Skin epidermis (tissue), 12 donors: ENCODE results near the gene NPLOC4.

Experiments used
- H3K27ac ChIP-seq, 21 experiments: fragments of 200-600 bp; sonication (generic) in 11 of 21; one replicate each; pipeline ENCODE4 v1.5.0; 2020; ENCODE audit warnings: mild to moderate bottlenecking in 3 of 21, inconsistent platforms in 2 of 21, moderate library complexity in 2 of 21
- H3K4me3 ChIP-seq, 7 experiments: fragments of 200-600 bp; sonication (generic) in 2 of 7; one replicate each; pipeline ENCODE4 v1.5.0; 2020; ENCODE audit warnings: inconsistent platforms in 2 of 7, mild to moderate bottlenecking in 2 of 7, moderate library complexity in 1 of 7

NPLOC4 gene

DNA sequence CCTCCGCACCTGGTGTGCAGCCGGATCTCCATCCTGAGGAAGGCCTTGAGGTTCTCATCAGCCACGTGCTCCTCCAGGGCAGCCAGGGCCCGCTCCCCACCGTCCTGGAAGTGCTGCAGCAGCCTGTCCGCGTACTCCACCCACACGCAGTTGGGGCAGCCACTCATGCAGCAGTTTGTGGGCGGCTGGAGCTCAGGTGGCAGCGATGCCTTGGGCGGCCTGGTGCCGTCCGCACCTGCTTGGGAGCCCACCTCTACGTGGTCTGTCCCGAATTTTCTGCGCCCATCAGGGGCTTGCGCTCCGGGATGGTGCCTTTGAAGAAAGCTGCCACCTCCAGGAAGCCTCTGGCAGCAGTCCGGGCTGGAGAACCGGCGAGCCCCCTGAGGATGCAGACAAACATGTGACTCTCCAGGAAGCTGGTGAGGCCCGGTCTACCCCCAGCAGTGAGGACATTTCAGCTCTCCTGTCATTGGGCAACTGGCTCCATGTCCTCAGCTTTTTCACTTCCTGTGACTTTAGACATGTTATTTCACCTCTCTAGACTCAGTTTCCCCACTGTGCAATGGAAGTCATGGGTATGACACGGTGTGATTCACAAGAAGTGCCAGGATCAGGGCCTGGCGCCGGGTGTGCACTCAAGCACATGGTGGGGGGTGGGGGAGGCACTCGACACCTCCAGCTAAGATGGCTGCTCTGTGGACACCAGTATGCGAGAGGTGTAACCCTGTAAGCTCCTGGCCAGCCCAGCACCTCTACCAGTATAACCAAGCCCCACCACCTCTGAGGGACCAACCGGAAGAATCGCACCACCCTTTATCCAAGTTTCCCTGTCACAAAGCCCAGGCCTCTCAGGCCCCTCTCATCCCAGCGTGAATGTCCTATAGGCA lies 28.5 kb upstream of the NPLOC4 start:
- H3K4me3 ChIP-seq, result peak overlapping the region; percentile 70 to 99 (median 95)

DNA sequence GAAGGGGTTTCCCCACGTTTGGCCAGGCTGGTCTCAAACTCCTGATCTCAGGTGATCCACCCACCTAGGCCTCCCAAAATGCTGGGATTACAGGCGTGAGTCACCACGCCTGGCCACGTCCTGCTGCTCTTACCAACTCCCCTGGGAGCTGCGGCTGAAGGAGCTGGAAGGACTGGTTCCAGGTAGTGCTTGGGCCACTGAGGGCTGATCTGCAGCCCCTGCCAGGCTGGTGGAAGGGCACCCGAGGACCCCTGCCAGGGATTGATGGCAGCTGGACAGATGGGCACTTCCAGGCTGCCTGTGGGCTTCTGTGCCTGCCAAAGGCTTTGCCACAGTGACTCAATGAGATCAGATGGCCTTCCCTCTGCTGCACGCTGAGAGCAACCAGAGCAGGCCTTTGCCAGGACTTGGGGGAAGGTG lies 27.1 kb upstream of the NPLOC4 start:
- no peak overlapping the region for H3K4me3 ChIP-seq
- H3K27ac ChIP-seq, result peak overlapping the region in 4 of 21 experiments; percentile 2 to 58 (median 8)

More for the DNA sequence above, 28.5 kb upstream of the NPLOC4 start:
- peak overlapping the region in 20 of 21 experiments; percentile 89 to 99 (median 94) for H3K27ac ChIP-seq

DNA sequence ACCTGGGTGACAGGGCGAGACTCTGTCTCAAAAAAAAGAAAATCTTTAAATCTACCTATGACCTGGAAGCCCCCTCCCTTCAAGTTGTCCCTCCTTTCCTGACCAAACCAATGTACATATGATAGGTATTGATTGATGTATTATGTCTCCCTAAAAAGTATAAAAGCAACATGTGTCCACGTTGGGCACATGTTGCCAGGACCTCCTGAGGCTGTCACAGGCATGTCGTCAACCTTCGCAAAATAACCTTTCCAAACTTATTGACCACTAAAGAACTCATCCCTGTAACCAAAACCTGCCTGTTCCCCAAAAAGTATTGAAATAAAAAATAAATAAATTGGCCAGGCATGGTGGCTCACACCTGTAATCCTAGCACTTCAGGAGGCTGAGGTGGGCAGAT lies 25.1 kb upstream of the NPLOC4 start:
- Histone ChIP-seq H3K27ac (peak overlapping the region in 2 of 21 experiments; percentile 5 to 58), H3K4me3 (no peak overlapping the region)

DNA sequence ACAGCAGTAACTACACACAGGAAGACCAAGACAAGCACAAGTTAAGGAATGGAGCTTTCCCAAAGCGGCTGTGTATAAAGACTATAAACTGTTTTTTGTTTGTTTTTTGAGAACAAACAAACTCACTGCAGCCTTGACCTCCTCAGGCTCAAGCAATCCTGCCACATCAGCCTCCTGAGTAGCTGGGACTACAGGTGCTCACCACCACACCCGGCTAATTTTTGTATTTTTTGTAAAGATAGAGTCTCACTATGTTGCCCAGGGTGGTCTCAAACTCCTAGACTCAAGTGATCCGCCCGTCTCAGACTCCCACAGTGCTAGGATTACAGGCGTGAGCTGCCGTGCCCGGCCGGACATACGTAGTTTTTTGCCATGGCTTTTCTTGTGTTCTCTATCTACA lies 23.5 kb upstream of the NPLOC4 start:
- no peak overlapping the region for H3K4me3 ChIP-seq
- peak overlapping the region in 7 of 21 experiments; percentile 3 to 76 (median 42) for H3K27ac ChIP-seq

DNA sequence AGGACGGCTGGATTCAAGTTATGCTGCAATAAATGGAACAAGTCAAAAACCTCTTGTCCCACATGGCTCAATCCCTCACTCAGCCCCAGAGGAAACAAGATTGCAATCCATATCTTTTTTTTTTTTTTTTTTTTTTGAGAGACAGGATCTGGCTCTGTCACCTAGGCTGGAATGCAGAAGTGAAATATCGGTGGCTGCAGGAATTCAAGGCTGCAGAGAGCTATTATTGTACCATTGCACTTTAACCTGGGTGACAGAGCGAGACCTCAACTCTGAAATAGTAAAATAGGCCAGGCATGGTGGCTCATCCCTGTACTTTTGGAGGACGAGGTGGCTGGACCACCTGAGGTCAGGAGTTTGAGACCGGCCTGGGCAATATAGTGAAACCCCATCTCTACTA lies 22.1 kb upstream of the NPLOC4 start:
- H3K27ac ChIP-seq, result peak overlapping the region in 2 of 21 experiments; percentile 18 to 44
- H3K4me3 ChIP-seq, result peak overlapping the region in 1 of 7 experiments; percentile 7

DNA sequence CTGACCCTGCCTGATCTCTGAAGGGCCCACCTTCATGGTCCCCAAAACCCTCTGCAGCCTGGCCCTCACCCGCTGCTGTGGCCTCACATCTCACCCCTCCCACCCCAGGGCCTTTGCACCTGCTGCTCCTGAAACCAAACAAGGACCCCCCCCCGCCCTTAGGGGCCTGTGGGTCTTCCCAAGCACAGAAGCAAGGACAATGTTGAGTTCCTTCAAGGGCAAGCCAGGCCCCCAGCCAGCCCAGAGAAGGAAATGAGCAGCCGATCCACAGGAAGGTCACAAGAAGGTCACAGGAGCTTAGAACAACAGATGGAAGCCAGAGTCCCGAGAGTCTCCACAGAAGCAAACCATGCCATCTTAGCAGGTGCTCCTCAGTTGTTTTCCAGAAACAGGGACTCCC lies 19.9 kb upstream of the NPLOC4 start:
- Histone ChIP-seq H3K4me3 (no peak overlapping the region), H3K27ac (no peak overlapping the region)

DNA sequence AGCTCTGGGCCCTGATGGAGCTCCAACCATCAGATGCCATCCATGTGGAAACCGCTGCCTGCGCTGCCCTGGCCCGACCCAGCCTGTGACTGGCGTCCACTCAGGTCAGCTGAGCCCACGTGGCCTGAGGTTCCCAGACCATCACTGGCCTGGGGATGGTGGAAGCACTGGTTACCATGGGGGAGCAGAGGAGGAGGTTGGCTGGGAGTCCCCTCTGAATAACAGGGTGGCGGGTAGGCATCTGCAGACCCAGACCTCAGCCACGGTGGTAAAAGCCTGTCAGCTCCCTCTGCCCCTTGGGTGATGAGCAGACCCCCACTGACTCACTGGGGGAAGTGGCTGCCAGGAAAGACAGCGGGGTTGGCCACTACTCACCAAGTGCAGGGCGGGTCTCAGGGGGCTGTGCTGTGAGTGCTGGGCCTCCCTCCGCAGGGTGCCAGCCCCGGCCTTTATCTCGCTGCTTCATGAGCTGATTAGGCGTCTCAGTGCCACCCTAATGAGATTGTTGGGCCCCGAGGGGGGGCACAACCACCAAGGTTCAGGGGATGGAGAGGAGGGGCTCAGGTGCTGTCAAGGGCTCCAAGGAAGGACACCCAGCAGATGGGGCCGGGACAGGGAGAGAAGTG lies 19.3 kb upstream of the NPLOC4 start, which contains the start of gene PDE6G:
Gene PDE6G, minus strand, starts transcription at position 425 of the 626 bp plus-strand sequence. CDS start 3,237 bp downstream, outside the sequence.
- no peak within 1 kb of the TSS for H3K27ac ChIP-seq
- no peak within 1 kb of the TSS for H3K4me3 ChIP-seq

DNA sequence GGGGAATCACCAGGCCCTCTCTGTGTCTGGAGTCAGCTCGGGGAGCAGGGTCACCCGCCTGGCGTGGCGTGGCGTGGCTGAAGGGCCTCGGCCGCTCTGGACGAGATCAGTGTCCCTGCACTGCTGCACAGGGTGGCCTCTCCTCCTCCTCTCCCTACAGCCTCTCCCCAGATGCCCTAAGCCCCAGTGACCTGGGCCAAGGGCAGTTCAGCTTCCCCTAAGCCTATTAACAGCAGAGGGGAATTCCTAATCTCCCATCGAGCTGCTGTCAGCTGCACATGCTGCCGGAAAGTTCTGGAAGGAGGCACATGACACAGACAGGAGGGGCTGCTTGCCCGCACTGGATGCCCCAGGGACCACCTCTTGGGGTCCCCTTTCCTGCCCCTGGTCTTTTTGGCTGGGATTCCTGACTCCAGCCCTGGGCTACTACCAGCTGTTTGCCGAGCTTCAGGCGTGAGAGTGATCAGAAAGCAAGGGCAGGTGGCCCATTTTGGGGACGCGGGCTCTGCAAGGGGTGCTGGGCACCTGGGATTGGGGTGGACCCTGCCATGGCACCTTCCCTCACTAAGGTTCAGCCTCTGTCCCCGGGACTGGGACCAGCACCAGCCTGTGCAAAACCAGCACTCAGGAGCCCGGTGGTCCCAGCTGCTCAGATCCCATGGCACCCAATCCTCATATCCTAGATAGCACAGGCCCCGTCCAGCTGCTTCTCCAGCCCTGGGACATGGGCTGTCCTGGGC lies 18.6 kb upstream of the NPLOC4 start:
- H3K27ac ChIP-seq, result no peak overlapping the region
- H3K4me3 ChIP-seq, result no peak overlapping the region

DNA sequence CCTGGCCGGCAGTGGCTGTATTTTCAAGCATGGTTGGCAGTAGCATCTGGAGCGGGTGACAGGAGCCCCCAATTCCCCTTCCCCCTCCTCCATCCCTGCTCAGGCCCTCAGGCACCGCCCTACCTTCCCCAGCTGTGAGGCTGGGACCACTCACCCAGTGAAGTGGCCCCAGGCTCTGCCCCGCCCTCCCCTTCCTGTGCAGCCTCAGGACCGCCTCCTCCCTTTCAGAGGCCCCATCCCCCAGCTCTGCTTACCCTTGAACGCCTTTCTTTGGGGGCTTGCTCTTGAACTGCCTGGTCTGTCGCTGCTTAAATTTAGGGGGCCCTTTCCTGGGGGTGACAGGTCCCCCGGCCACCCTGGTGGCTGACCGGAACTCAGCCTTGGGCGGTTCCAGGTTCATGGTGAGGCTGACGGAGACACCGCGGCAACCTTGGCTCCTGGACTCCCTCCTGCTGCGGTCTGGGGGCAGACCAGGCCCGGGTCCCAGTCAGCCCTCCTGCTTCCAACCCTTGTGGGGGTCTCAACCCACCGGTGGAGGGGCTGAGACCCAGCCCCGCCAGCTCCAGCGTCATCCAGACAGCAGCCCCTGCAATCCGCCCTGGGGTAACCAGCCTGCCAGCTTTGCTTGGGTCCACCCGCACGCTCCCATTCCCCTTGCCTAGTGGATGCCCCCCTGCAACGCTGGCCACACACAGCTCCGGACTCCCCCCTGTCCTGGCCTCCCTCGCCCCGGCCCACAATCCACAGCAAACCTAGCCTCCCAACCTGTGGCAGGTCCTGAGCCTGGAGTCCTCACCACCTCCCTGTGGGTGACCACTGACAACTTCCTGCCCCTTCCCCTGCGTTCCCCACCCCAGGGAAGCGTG lies 16.2 kb upstream of the NPLOC4 start:
- H3K4me3 ChIP-seq, result peak overlapping the region in 1 of 7 experiments; percentile 5
- H3K27ac ChIP-seq, result no peak overlapping the region

DNA sequence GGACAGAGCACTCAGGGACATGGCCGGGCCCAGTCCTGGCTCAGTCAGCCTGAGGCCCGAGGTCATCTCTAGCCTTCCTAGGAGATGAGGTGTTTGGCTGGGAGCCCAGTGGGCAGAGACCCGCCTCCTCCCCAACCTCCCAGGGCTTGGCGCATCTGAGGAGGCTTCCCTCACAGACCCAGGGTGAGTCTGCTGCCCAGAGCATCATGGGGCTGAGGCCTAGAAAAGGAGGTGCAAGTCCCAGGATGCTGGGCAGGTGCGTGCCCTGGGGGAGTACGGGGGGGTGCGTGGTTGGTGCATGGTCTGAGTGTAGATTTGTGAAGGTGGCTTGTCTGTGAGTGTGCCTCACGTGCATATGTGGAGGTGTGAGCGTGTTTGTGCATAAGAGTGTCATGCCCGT lies 14.8 kb upstream of the NPLOC4 start:
- Histone ChIP-seq H3K4me3 (no peak overlapping the region), H3K27ac (no peak overlapping the region)

DNA sequence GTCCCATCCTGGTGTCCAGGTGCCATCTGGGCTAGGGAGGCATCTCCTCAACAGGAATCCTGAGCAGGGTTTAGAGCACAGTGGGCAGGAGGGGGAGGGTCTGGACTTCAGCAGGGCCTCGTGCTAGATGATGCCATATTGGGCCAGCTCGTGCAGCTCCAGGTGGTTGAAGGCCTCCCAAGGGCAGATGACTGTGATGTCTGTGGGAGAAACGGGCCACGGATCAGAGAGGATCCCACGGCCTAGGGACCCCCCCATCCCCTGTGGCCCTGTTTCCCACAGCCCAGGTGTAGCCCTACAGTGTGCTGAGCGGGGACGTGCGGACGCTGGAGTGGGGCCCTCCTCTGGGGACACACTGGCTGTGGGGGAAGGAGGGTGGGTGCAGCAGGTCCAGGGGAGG lies 14.0 kb upstream of the NPLOC4 start:
- no peak overlapping the region for H3K27ac ChIP-seq

DNA sequence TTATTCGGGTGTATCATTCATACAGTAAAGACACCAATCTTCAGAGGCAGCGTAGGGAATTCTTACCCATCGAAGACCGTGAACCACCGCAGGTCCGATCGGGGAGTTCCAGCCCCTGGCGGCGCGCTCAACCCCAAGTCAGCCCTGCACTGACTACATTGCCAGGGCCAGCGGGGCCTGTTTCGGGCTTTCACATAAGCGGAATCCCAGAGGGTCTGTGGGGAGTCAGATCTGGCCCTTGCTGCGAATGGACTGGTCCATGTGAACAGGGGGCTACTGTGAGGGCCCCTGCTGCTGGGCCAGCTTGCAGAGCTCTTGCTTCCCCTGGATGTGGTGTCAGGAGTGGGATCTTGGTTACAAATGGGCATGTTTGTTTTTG lies 11.8 kb upstream of the NPLOC4 start:
- no peak overlapping the region for H3K4me3 ChIP-seq
- H3K27ac ChIP-seq, result no peak overlapping the region

More for the DNA sequence above, 14.0 kb upstream of the NPLOC4 start:
- H3K4me3 ChIP-seq, result no peak overlapping the region

DNA sequence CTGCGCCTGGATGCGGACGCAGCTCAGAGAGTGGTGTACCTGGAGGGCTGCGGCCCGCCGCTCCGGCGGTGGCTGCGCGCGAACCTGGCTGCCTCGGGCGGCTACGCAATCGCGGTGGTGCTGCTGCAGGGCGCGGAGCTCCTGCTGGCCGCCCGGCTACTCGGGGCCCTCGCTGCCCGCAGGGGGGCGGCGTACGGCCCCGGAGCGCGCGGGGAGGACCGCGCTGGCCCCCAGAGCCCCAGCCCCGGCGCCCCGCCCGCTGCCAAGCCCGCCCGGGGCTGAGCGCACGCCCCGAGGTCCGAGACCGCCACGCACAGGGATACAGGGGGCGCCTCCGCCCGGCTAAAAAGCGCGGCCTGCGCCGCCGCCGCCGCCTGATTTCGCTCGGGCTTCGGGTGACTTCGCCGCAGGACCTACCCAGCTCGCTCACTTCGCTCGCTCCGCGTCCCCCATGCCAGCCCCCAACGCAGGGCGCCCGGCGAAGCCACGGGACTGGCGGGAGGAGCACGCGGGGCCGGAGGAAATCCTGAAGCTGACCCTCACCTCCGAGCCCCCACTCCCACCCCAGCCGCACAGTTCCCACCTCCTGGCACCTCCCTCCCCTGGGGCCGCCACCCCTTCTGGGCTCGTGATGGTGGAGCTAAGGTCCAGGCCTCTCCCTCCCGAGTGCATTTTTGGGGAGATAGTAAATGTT lies 11.2 kb upstream of the NPLOC4 start:
- no peak overlapping the region for H3K4me3 ChIP-seq
- no peak overlapping the region for H3K27ac ChIP-seq

DNA sequence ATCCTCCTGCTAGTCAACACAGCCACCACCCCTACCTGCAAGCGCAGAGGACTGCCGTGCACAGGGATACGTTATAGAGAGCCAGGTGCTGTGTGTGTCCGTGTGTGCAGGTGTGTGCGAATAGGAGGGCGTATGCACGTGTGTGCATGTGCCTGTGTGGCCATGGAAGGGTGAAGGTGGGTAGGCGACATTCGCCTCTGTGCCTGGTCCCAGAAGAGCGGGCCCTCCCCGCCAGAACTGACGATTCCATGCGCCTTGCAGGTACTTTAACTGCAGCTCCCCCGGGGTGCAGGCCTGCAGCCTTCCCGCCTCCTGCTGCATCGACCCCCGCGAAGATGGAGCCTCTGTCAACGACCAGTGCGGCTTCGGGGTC lies 10.7 kb upstream of the NPLOC4 start:
- Histone ChIP-seq H3K27ac (no peak overlapping the region), H3K4me3 (no peak overlapping the region)

DNA sequence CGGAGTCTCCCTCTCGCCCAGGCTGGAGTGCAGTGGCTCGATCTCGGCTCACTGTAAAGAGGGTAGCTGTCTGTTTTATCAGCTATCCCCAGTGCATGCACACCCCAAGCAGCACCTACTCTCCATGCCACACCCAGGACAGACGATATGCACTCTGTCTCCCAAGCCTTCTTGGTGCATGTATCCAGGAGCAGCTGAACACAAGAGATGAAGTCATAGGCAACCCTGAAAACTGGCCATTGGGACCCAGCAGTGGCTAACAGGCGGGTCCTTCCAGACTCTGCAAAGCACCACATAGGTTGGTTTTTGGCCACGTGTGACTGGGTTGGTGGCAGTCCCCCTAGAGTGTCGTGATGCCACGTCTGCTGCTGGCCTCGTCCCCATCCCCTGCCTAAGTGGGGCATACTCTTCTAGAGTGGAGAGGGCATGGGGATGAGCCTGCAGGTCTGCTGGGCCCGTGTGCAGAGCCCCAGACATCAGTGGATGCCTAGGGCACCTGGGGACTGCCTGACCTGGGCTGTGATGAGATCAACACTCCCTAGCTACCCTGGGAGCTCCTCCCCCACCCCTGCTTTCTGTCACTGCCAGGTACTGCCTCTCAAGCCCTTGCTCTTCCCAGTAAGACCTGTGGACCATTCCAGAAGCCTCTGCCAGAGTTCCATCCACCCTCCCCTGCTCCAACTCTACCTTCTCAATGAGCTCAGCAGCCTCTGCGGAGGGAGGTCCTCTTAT lies 10.1 kb upstream of the NPLOC4 start:
- no peak overlapping the region for H3K4me3 ChIP-seq
- no peak overlapping the region for H3K27ac ChIP-seq

DNA sequence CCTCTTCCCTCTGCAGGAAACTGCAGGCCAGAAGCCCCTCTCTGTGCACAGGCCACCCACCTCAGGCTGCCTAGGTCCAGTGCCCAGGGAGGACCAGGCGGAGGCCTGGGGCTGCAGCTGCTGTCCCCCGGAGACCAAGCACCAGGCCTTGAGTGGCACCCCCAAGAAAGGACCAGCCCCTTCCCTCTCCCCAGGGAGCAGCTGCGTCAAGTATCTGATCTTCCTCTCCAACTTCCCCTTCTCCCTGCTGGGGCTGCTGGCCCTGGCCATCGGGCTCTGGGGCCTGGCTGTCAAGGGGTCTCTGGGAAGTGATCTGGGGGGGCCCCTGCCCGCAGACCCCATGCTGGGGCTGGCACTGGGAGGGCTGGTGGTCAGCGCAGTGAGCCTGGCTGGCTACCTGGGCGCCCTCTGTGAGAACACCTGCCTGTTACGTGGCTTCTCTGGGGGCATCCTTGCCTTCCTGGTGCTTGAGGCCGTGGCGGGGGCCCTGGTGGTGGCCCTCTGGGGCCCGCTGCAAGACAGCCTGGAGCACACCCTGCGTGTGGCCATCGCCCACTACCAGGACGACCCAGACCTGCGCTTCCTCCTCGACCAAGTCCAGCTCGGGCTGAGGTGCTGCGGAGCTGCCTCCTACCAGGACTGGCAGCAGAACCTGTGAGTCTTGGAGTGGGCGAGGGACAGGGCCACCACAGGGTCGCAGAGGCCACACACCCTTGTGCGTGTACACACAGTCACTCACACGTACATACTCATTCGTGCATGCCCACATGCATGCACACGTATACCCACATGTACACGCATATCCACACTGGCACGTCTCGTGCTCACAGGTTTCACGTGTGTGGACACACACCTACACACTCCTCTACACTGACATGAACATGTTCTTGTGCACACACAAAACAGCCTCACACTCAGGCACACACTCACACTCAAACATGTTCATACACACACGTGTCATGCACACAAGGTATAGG lies 8.4 kb upstream of the NPLOC4 start:
- H3K27ac ChIP-seq, result no peak overlapping the region
- no peak overlapping the region for H3K4me3 ChIP-seq

DNA sequence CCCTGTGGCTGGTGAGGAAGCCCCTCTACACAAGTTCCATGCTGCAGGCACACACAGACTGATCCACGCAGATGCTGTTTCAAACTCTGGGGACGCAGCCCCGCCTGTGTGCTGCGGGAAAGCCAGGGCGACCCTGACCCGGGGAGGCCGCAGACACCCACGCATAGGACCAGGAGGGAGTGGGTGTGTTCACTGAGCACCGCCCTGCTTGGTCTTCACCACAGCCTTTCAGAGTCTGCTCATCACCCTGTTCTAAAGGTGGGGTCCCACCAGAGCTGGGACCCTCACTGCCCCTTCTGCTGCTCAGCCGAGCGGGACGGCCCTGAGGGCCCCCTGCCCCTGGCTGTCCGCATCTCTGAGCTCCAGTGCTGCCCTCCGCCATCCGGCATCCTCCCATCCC lies 7.6 kb upstream of the NPLOC4 start:
- no peak overlapping the region for H3K27ac ChIP-seq
- H3K4me3 ChIP-seq, result no peak overlapping the region
